WTC11 (cell line): ENCODE data around the gene KCNMA1. TPM values are rescaled to one million over a fixed set of nuclear protein-coding genes. Genes with fewer than 3 reads are reported as not detected.
A peak's percentile ranks its signal among the peaks of the same experiment; 100 is the strongest.

ENCODE experiments used
- ATAC-seq: fragments of 200-7000 bp; cut with Tn5 transposase; 2 replicates; pipeline ENCODE4 v1.10.0; 2021; ENCODE audit warnings: mild to moderate bottlenecking, moderate library complexity
- CTCF ChIA-PET: fragments of 300-600 bp; sonication (Branson Sonifier 250); formaldehyde crosslinking; loops from one replicate; lab custom pipeline; 2021; ENCODE audit warnings: antibody characterized with exemption; lab: Charles Lee
- POLR2A ChIA-PET: fragments of 350-600 bp; sonication (Branson Sonifier 250); formaldehyde crosslinking; loops from one replicate; lab custom pipeline; 2021; ENCODE audit warnings: antibody characterized with exemption; lab: Charles Lee
- DNase-seq: peaks from one replicate; pipeline ENCODE4 v3.0.0; 2021; ENCODE audit warnings: low spot score
- H3K27ac Mint-ChIP-seq: 2 replicates; pipeline ENCODE4 v1.8.0; 2021; ENCODE audit warnings: mixed read lengths
- H3K27me3 Mint-ChIP-seq: 2 replicates; pipeline ENCODE4 v1.8.0; 2021; ENCODE audit warnings: low read depth, mild to moderate bottlenecking, moderate library complexity, mixed read lengths
- H3K36me3 Mint-ChIP-seq: 2 replicates; pipeline ENCODE4 v1.8.0; 2021; ENCODE audit warnings: mixed read lengths
- H3K4me1 Mint-ChIP-seq: 2 replicates; pipeline ENCODE4 v1.8.0; 2022; ENCODE audit warnings: mixed read lengths
- H3K4me3 Mint-ChIP-seq: 2 replicates; pipeline ENCODE4 v1.8.0; 2021; ENCODE audit warnings: mild to moderate bottlenecking, moderate library complexity, mixed read lengths
- H3K9me3 Mint-ChIP-seq: 2 replicates; pipeline ENCODE4 v1.8.0; 2021; ENCODE audit warnings: mixed read lengths
- ELF4 ChIP-seq: sonication (generic); formaldehyde crosslinking; IDR thresholded peaks from 2 replicates; pipeline ENCODE4 v1.8.1; 2022; ENCODE audit warnings: low read depth, mild to moderate bottlenecking, moderate library complexity, missing genetic modification reagents
- ETV6 ChIP-seq: sonication (generic); formaldehyde crosslinking; IDR thresholded peaks from 2 replicates; pipeline ENCODE4 v1.8.1; 2022; ENCODE audit warnings: mild to moderate bottlenecking, missing genetic modification reagents
- FOXK1 ChIP-seq: sonication (generic); formaldehyde crosslinking; IDR thresholded peaks from 2 replicates; pipeline ENCODE4 v1.8.0; 2022; ENCODE audit warnings: mild to moderate bottlenecking, moderate library complexity, missing genetic modification reagents
- KAT7 ChIP-seq: sonication (generic); formaldehyde crosslinking; IDR thresholded peaks from 2 replicates; pipeline ENCODE4 v1.8.1; 2023; ENCODE audit warnings: missing genetic modification reagents, mild to moderate bottlenecking, borderline replicate concordance
- MXD4 ChIP-seq: fragments of 250-450 bp; sonication (Bioruptor Pico); IDR thresholded peaks from 2 replicates; pipeline ENCODE4 v1.8.0; 2021; ENCODE audit warnings: mild to moderate bottlenecking, moderate library complexity, borderline replicate concordance
- NR2C2 ChIP-seq: sonication (generic); formaldehyde crosslinking; IDR thresholded peaks from 2 replicates; pipeline ENCODE4 v1.8.0; 2022; ENCODE audit warnings: mild to moderate bottlenecking, missing genetic modification reagents
- NR3C1 ChIP-seq: sonication (generic); formaldehyde crosslinking; conservative IDR thresholded peaks from 2 replicates; pipeline ENCODE4 v1.8.1; 2023; ENCODE audit warnings: low read depth, mild to moderate bottlenecking, missing genetic modification reagents
- SMAD4 ChIP-seq: sonication (generic); formaldehyde crosslinking; IDR thresholded peaks from 2 replicates; pipeline ENCODE4 v1.8.0; 2022; ENCODE audit warnings: mild to moderate bottlenecking, missing genetic modification reagents
- TCF7 ChIP-seq: sonication (generic); formaldehyde crosslinking; IDR thresholded peaks from 2 replicates; pipeline ENCODE4 v1.8.0; 2022; ENCODE audit warnings: mild to moderate bottlenecking, low read depth, missing genetic modification reagents, moderate library complexity
- TEAD4 ChIP-seq: sonication (generic); formaldehyde crosslinking; IDR thresholded peaks from 2 replicates; pipeline ENCODE4 v1.8.0; 2022; ENCODE audit warnings: mild to moderate bottlenecking, missing genetic modification reagents
- ZBTB21 ChIP-seq: sonication (generic); formaldehyde crosslinking; IDR thresholded peaks from 2 replicates; pipeline ENCODE4 v1.8.1; 2023; ENCODE audit warnings: mild to moderate bottlenecking, missing genetic modification reagents, borderline replicate concordance
- ZNF138 ChIP-seq: sonication (generic); formaldehyde crosslinking; conservative IDR thresholded peaks from 2 replicates; pipeline ENCODE4 v1.8.1; 2022; ENCODE audit warnings: mild to moderate bottlenecking, moderate library complexity, missing genetic modification reagents
- ZNF219 ChIP-seq: sonication (generic); formaldehyde crosslinking; IDR thresholded peaks from 2 replicates; pipeline ENCODE4 v1.8.0; 2023; ENCODE audit warnings: missing genetic modification reagents, mild to moderate bottlenecking, borderline replicate concordance
- ZNF396 ChIP-seq: fragments of 250-450 bp; sonication (Bioruptor Pico); IDR thresholded peaks from 2 replicates; pipeline ENCODE4 v1.8.0; 2021; ENCODE audit warnings: mild to moderate bottlenecking, moderate library complexity, borderline replicate concordance
- total RNA-seq: library from RNA; stranded (reverse); gene quantifications from 3 replicates; pipeline ENCODE4 v1.2.3, GENCODE V29; 2021
- TF ChIP-seq, protein P1 (sequence below): fragments of 250-450 bp; sonication (Bioruptor Pico); IDR thresholded peaks from 2 replicates; pipeline ENCODE4 v1.8.0; 2021; ENCODE audit warnings: mild to moderate bottlenecking
- TF ChIP-seq, protein P2 (sequence below): sonication (generic); formaldehyde crosslinking; IDR thresholded peaks from 2 replicates; pipeline ENCODE4 v1.8.1; 2023; ENCODE audit warnings: mild to moderate bottlenecking, missing genetic modification reagents, borderline replicate concordance
- TF ChIP-seq, protein P3 (sequence below): fragments of 250-450 bp; sonication (Bioruptor Pico); IDR thresholded peaks from 2 replicates; pipeline ENCODE4 v2.1.2; 2022; ENCODE audit warnings: mild to moderate bottlenecking, moderate library complexity
- TF ChIP-seq, protein P4 (sequence below): sonication (generic); formaldehyde crosslinking; conservative IDR thresholded peaks from 2 replicates; pipeline ENCODE4 v1.8.1; 2022; ENCODE audit warnings: mild to moderate bottlenecking, missing genetic modification reagents
- TF ChIP-seq, protein P5 (sequence below): sonication (generic); formaldehyde crosslinking; IDR thresholded peaks from 2 replicates; pipeline ENCODE4 v1.8.1; 2023; ENCODE audit warnings: mild to moderate bottlenecking, missing genetic modification reagents, moderate library complexity
- TF ChIP-seq, protein P6 (sequence below): sonication (generic); formaldehyde crosslinking; conservative IDR thresholded peaks from 2 replicates; pipeline ENCODE4 v1.8.1; 2023; ENCODE audit warnings: mild to moderate bottlenecking, low read depth, missing genetic modification reagents, moderate library complexity

Gene KCNMA1
- total RNA-seq, 1 experiment from 2014 or later = 7.3 TPM

DNA sequence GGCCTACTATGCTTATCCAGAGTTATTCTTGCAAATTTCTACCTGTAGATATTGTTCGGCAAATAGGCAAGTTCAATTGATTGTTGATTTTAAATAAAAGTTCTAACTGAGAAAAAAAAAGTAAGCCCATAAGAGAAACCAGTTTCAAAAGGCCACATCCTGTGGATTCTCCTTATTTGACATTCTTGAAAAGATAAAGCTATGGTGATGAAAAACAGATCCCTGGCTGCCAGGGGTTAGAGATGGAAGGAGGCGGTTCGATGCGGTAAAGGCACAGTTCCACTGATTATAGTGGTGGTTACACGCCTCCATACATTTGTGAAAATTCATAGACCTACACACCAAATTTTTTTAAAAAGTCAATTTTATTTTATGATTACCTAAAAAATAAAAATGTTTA, 347.8 kb downstream of the KCNMA1 start (continued):
- TF ChIP-seq NR3C1 (CRISPR knock-in tag) = no peak
- TF ChIP-seq, protein P1, sequence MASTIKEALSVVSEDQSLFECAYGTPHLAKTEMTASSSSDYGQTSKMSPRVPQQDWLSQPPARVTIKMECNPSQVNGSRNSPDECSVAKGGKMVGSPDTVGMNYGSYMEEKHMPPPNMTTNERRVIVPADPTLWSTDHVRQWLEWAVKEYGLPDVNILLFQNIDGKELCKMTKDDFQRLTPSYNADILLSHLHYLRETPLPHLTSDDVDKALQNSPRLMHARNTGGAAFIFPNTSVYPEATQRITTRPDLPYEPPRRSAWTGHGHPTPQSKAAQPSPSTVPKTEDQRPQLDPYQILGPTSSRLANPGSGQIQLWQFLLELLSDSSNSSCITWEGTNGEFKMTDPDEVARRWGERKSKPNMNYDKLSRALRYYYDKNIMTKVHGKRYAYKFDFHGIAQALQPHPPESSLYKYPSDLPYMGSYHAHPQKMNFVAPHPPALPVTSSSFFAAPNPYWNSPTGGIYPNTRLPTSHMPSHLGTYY = no peak
- TF ChIP-seq, protein P2, sequence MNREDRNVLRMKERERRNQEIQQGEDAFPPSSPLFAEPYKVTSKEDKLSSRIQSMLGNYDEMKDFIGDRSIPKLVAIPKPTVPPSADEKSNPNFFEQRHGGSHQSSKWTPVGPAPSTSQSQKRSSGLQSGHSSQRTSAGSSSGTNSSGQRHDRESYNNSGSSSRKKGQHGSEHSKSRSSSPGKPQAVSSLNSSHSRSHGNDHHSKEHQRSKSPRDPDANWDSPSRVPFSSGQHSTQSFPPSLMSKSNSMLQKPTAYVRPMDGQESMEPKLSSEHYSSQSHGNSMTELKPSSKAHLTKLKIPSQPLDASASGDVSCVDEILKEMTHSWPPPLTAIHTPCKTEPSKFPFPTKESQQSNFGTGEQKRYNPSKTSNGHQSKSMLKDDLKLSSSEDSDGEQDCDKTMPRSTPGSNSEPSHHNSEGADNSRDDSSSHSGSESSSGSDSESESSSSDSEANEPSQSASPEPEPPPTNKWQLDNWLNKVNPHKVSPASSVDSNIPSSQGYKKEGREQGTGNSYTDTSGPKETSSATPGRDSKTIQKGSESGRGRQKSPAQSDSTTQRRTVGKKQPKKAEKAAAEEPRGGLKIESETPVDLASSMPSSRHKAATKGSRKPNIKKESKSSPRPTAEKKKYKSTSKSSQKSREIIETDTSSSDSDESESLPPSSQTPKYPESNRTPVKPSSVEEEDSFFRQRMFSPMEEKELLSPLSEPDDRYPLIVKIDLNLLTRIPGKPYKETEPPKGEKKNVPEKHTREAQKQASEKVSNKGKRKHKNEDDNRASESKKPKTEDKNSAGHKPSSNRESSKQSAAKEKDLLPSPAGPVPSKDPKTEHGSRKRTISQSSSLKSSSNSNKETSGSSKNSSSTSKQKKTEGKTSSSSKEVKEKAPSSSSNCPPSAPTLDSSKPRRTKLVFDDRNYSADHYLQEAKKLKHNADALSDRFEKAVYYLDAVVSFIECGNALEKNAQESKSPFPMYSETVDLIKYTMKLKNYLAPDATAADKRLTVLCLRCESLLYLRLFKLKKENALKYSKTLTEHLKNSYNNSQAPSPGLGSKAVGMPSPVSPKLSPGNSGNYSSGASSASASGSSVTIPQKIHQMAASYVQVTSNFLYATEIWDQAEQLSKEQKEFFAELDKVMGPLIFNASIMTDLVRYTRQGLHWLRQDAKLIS (CRISPR knock-in tag) = no peak
- TF ChIP-seq ZNF396 (CRISPR knock-in tag) = no peak
- TF ChIP-seq, all 79 proteins: peak for 0

DNA sequence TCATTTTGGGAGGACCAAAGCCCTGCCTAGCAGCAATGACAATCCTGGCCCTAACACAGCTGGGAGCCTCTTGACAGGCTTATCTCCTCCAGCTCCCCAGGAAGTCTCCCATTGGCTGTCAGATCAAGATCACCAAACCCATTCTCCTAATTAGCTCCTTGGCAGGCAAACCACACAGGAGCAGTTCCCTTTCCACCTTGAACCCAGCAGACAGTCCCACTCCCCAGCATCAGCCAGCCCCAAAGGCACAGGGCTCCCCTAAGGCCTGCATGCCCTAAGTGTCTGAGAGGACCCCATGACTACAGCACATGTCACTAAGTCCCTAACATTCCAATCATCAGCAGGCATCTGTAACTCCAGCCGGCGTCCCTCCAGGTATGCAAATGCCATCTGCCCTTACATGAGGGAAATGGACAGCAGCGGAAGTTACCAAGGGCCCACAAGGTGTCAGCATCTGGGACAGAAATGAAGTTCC, 348.5 kb downstream of the KCNMA1 start:
- peak; percentile 53 for DNase-seq
- H3K4me1 Mint-ChIP-seq = peaks cover 66% of the 10 kb centered on the region
- CTCF ChIA-PET = interaction anchor here (1.0 to 1.8 kb wide), 2 partner anchors 352 to 422 kb away, joined by 3 to 5 read pairs; no protein-coding TSS in a partner anchor
- H3K36me3 Mint-ChIP-seq = no peaks in the 10 kb centered on the region
- H3K27me3 Mint-ChIP-seq = peaks cover 11% of the 10 kb centered on the region
- H3K9me3 Mint-ChIP-seq = no peaks in the 10 kb centered on the region
- H3K4me3 Mint-ChIP-seq = no peak overlapping the region
- no peak overlapping the region for H3K27ac Mint-ChIP-seq
- POLR2A ChIA-PET = no interaction called here
- TF ChIP-seq MXD4 = no peak
- TF ChIP-seq, protein P3, sequence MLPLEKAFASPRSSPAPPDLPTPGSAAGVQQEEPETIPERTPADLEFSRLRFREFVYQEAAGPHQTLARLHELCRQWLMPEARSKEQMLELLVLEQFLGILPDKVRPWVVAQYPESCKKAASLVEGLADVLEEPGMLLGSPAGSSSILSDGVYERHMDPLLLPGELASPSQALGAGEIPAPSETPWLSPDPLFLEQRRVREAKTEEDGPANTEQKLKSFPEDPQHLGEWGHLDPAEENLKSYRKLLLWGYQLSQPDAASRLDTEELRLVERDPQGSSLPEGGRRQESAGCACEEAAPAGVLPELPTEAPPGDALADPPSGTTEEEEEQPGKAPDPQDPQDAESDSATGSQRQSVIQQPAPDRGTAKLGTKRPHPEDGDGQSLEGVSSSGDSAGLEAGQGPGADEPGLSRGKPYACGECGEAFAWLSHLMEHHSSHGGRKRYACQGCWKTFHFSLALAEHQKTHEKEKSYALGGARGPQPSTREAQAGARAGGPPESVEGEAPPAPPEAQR (CRISPR knock-in tag) = no peak
- TF ChIP-seq ZNF219 (CRISPR knock-in tag) = no peak
- TF ChIP-seq NR2C2 (CRISPR knock-in tag) = no peak
- no peak for TF ChIP-seq ELF4 (CRISPR knock-in tag)
- TF ChIP-seq, protein P4, sequence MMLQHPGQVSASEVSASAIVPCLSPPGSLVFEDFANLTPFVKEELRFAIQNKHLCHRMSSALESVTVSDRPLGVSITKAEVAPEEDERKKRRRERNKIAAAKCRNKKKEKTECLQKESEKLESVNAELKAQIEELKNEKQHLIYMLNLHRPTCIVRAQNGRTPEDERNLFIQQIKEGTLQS = no peak
- no peak for TF ChIP-seq ZBTB21
- no peak for TF ChIP-seq NR3C1 (CRISPR knock-in tag)
- TF ChIP-seq SMAD4 (CRISPR knock-in tag) = no peak
- TF ChIP-seq TCF7 (CRISPR knock-in tag) = no peak
- no peak for TF ChIP-seq ETV6 (CRISPR knock-in tag)
- TF ChIP-seq KAT7 (CRISPR knock-in tag) = no peak
- TF ChIP-seq, protein P5, sequence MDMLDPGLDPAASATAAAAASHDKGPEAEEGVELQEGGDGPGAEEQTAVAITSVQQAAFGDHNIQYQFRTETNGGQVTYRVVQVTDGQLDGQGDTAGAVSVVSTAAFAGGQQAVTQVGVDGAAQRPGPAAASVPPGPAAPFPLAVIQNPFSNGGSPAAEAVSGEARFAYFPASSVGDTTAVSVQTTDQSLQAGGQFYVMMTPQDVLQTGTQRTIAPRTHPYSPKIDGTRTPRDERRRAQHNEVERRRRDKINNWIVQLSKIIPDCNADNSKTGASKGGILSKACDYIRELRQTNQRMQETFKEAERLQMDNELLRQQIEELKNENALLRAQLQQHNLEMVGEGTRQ (CRISPR knock-in tag) = no peak
- TF ChIP-seq ZNF138 (CRISPR knock-in tag) = no peak
- TF ChIP-seq FOXK1 (CRISPR knock-in tag) = no peak
- TF ChIP-seq, protein P6, sequence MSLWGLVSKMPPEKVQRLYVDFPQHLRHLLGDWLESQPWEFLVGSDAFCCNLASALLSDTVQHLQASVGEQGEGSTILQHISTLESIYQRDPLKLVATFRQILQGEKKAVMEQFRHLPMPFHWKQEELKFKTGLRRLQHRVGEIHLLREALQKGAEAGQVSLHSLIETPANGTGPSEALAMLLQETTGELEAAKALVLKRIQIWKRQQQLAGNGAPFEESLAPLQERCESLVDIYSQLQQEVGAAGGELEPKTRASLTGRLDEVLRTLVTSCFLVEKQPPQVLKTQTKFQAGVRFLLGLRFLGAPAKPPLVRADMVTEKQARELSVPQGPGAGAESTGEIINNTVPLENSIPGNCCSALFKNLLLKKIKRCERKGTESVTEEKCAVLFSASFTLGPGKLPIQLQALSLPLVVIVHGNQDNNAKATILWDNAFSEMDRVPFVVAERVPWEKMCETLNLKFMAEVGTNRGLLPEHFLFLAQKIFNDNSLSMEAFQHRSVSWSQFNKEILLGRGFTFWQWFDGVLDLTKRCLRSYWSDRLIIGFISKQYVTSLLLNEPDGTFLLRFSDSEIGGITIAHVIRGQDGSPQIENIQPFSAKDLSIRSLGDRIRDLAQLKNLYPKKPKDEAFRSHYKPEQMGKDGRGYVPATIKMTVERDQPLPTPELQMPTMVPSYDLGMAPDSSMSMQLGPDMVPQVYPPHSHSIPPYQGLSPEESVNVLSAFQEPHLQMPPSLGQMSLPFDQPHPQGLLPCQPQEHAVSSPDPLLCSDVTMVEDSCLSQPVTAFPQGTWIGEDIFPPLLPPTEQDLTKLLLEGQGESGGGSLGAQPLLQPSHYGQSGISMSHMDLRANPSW (CRISPR knock-in tag) = no peak
- no peak for TF ChIP-seq TEAD4 (CRISPR knock-in tag)
- peak; percentile 69 for ATAC-seq
